Measurements from ENCODE around the gene MXRA8.
"Not testable (repeated sequence)": the region's sequence is repeated elsewhere in the genome, so short reads cannot be mapped to it uniquely, and the experiment has no call there.

The MXRA8 gene

DNA sequence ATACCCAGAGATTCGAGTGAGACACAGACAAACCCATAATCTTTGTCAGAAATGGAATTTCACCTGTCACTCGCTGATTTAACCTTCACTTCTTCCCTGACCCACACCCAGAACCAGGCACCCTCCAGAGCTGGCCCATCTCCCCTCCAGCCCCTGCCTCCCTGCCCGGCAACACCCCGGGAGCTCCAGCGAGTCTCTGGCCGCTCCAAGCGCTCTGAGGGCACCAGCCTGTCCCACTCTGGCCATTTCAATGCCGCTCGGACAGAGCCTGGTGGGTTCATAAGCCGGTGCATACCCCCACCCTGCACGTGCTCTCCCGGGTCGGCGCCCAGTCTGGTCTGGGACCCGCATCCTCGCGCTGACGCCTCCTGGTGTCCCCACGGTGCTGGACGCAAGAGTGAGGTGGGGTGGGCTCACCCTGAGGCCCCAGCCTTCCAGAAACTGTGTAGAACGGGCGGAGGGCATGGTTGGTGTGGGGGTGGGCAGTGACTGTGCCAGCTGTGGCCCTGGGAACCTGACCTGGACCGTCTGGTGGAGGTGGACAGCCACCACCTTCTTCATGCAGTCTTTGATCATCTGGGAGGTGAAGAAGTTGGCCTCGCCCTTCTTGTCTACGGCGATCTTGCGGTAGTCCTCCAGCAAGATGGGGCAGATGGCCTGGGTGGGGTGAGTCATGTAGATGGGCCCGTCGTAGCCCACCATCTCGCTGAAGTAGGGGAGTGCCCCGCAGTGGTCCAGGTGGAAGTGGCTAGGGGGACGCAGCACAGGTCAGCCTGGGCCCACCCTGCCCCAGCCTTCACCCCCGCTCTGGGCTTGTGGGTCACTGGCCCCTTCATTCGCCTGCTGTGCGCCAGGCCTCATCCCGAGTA is 39.3 kb downstream of the MXRA8 start:
- no peak for ATAC-seq
- Mint-ChIP-seq H3K27ac (peak overlapping the region in 1 of 2 donors; percentile 96), H3K4me1 (peaks cover 55% of the 10 kb centered on the region), H3K27me3 (no peaks in the 10 kb centered on the region), H3K4me3 (no peak overlapping the region), H3K9me3 (no peaks in the 10 kb centered on the region)
- no peak for DNase-seq

DNA sequence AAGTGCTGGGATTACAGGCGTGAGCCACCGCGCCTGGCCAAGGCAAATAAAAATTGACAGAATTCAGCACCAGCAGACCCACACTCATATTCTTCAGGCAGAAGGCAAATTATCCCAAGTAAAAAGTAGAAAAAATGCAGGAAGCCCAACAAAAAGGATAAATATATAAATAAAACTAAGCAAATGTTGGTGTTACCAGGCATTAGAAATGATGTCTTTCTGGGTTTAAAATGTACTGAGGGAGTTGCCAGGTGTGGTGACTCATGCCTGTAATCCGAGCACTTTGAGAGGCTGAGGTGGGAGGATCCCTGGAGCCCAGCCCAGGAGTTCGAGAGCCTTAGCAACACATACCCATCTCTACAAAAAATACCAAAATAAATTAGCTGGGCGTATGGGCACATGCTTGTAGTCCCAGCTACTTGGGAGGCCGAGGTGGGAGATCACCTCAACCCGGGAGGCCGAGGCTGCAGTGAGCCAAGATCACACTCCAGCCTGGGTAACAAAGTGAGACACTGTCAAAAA is 40.2 kb downstream of the MXRA8 start:
- no peak overlapping the region for H3K27ac Mint-ChIP-seq
- DNase-seq (no peak), ATAC-seq (no peak)
- peaks cover 48% of the 10 kb centered on the region for H3K4me1 Mint-ChIP-seq
- H3K9me3 Mint-ChIP-seq, result no peaks in the 10 kb centered on the region
- no peak overlapping the region for H3K4me3 Mint-ChIP-seq
- no peaks in the 10 kb centered on the region for H3K27me3 Mint-ChIP-seq

DNA sequence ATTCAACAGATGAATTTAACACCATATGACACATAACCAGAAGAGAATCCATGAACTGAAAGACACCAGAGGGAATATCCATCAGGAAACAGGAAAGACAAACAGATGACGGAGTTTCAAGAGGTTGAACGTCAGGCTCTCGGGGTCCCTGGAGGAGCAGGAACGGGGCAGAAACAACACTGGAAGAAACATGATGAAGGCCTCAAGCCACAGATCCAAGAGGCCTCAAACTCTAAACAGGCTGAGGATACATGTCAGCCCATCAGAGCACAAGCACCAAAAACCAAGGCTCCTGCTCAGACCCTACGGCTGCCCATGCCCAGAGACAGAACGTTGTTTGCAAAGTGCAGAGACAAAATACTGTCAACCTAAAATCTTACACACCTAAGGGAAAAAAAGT is 40.9 kb downstream of the MXRA8 start:
- H3K4me3 Mint-ChIP-seq, result no peak overlapping the region
- no peak for ATAC-seq
- no peaks in the 10 kb centered on the region for H3K27me3 Mint-ChIP-seq
- no peaks in the 10 kb centered on the region for H3K9me3 Mint-ChIP-seq
- H3K27ac Mint-ChIP-seq, result no peak overlapping the region
- DNase-seq, result no peak
- H3K4me1 Mint-ChIP-seq, result peaks cover 40% of the 10 kb centered on the region

DNA sequence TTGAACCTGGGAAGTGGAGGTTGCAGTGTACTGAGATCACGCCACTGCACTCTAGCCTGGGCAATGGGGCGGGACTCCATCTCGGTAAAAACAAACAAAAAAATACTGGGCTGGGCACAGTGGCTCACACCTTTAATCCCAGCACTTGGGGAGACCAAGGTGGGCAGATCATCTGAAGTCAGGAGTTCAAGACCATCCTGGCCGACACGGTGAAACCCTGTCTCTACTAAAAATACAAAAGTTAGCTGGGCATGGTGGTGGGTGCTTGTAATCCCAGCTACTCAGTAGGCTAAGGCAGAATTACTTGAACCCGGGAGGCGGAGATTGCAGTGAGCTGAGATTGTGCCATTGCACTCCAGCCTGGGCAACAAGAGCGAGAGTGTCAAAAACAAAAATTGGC is 42.2 kb downstream of the MXRA8 start:
- not testable (repeated sequence) for H3K9me3 Mint-ChIP-seq, H3K4me3 Mint-ChIP-seq, H3K27me3 Mint-ChIP-seq, ATAC-seq, DNase-seq
- Mint-ChIP-seq H3K27ac (peak overlapping the region in 1 of 2 donors; percentile 95), H3K4me1 (peaks cover 28% of the 10 kb centered on the region)

DNA sequence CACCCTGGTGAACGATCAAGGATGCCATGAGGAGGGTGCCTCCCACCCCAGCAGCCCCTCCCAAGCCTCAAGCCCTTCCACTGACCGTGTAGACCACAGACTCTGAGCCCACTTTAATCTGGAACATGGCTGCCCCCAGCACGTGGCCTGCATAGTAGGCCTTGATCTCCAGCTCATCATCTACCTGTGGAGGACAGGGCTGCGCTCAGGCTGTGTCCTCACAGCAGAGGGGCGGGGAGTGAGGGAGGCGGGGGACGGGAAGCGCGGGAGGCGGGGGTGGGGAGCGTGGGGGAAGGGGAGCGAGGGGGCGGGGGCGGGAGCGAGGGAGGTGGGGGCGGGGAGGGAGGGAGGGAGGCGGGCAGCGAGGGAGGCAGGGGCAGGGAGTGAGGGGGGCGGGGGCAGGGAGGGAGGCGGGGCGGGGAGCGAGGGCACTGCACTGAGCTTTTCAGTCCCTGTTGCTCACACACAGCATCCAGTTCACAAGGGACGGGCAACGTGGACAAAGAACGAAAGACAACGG is 42.9 kb downstream of the MXRA8 start:
- Mint-ChIP-seq H3K27ac (peak overlapping the region in 1 of 2 donors; percentile 78), H3K27me3 (no peaks in the 10 kb centered on the region), H3K4me3 (no peak overlapping the region), H3K4me1 (peaks cover 25% of the 10 kb centered on the region), H3K9me3 (no peaks in the 10 kb centered on the region)
- DNase-seq, result no peak
- ATAC-seq, result no peak

DNA sequence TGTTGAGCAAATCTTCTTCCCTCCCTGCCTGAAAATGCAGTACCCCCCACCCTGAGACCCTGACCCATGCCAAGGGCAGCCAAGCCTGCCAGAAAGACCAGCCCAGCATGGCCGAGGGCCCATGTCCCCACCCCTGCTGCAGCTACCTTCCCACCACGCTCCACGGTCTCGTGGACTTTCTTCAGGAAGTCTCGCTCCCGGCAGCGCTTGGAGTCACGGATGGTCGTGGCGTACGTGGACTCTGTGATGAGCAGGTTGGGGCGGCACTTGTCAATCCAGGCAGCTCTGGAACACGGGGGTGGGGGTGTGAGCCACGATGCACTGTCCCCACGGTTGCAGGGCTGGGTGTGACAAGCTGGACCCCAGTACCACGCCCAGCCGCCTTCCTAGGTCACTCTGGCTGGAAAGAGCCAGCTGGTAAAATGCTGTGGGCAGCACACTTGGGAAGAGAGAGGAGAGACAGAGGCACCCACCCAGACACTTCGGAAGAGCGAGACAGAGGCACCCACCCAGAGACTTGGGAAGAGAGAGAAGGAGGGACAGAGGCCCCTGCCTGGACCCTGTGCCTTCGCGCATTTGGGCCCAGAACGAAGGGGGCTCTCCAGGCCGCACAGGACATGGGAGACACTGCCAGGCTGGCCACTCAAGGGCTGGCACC is 43.5 kb downstream of the MXRA8 start:
- Mint-ChIP-seq H3K27me3 (no peaks in the 10 kb centered on the region), H3K27ac (peak overlapping the region; percentile 65 to 93), H3K4me1 (peaks cover 25% of the 10 kb centered on the region), H3K9me3 (no peaks in the 10 kb centered on the region), H3K4me3 (no peak overlapping the region)
- no peak for ATAC-seq
- DNase-seq, result no peak

DNA sequence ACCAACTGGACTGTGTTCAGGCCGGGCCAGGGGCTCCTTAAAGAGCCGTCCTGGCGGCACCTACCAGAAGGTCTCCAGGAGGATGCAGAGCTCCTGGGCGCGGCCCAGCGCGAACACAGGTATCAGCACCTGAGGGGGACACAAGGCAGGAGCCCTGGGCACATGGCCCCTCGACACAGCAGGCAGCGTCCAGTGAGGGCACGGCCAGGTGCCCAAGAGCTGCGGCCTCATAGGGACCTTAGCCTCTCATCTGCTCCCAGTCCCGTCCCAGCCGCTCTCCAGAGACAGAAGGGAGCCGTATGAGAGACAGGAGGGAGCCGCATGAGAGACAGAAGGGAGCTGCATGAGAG is 44.1 kb downstream of the MXRA8 start:
- Mint-ChIP-seq H3K27ac (no peak overlapping the region), H3K27me3 (no peaks in the 10 kb centered on the region), H3K4me3 (no peak overlapping the region), H3K4me1 (peaks cover 25% of the 10 kb centered on the region), H3K9me3 (no peaks in the 10 kb centered on the region)
- DNase-seq (no peak), ATAC-seq (no peak)

DNA sequence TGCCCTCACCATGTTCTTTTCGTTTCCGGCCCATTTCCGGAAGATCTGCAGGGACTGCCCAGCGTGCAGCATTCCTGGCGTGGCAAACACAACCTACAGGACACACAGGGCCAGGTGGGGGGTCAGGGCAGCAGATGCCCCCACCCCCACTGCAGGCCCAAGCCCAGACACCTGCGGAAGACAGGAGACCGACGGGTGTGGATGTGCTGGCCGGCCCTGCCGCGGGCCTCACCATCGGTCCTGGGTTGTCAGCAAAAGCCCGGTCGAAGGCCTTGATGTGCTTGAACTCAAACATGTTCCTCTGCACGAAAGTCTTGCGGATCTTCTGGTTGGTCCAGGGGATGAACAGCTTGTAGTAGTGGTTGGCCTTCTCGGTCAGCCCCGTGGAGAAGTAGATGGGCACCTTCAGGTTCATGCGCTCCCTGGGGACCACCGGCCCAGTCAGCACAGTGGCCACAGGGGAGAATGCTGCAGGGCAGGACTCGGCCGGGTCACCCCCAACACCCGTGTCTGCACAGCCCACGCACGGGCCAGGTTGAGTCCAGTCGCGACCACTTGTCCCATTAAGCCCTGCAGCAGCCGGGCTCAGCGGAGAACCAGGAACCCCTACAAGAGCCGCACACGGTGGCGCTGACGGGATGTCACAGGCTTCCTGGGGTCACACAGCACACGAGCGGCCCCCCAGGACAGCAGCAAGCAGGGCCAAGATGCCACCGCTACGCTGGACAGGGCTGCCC is 44.7 kb downstream of the MXRA8 start:
- ATAC-seq, result no peak
- H3K9me3 Mint-ChIP-seq, result no peaks in the 10 kb centered on the region
- H3K27me3 Mint-ChIP-seq, result no peaks in the 10 kb centered on the region
- peaks cover 25% of the 10 kb centered on the region for H3K4me1 Mint-ChIP-seq
- DNase-seq, result no peak
- no peak overlapping the region for H3K4me3 Mint-ChIP-seq
- peak overlapping the region in 1 of 2 donors; percentile 76 for H3K27ac Mint-ChIP-seq

DNA sequence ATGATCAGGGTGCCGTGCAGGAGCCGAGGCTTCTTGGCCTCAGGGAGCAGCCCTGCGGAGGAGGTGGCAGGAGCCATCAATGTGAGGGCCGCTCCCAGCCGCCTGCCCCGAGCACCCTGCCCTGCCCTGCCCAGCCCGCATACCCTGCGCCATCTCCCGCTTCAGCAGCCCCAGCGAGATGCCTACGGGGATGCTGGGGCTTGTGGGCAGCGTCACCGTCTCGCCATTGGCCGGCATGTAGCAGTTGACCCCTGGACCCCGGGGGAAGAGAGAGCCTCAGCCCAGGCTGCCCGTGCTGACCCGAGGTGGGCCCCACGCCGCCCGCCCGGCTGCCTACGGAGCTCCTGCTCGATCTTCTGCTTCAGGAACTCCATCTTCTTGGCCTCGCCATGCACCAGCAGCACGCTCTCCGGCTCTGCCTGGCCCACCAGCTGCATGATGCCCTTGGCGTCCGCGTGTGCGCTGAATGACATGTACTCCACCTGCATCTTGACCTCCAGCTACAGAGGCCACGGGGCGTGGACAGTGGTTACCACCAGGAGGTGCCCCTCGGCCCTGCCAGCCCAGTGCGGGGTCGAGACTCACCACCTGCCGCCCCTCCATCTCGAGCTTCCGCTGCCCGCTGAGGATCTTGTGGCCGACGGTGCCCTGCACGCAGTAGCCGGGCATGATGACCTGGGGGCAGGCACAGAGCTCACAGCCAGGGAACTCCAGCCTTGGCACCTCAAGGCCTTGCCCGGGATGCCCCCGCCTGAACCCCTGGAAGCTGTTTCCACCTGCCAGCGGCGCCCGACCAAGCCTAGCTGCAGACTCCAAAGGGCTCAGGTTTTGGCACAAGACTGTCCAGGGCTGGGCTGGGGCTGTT is 45.7 kb downstream of the MXRA8 start:
- Mint-ChIP-seq H3K4me1 (peaks cover 25% of the 10 kb centered on the region), H3K4me3 (no peak overlapping the region), H3K27me3 (no peaks in the 10 kb centered on the region), H3K27ac (peak overlapping the region in 1 of 2 donors; percentile 76), H3K9me3 (no peaks in the 10 kb centered on the region)
- no peak for DNase-seq
- ATAC-seq, result no peak

DNA sequence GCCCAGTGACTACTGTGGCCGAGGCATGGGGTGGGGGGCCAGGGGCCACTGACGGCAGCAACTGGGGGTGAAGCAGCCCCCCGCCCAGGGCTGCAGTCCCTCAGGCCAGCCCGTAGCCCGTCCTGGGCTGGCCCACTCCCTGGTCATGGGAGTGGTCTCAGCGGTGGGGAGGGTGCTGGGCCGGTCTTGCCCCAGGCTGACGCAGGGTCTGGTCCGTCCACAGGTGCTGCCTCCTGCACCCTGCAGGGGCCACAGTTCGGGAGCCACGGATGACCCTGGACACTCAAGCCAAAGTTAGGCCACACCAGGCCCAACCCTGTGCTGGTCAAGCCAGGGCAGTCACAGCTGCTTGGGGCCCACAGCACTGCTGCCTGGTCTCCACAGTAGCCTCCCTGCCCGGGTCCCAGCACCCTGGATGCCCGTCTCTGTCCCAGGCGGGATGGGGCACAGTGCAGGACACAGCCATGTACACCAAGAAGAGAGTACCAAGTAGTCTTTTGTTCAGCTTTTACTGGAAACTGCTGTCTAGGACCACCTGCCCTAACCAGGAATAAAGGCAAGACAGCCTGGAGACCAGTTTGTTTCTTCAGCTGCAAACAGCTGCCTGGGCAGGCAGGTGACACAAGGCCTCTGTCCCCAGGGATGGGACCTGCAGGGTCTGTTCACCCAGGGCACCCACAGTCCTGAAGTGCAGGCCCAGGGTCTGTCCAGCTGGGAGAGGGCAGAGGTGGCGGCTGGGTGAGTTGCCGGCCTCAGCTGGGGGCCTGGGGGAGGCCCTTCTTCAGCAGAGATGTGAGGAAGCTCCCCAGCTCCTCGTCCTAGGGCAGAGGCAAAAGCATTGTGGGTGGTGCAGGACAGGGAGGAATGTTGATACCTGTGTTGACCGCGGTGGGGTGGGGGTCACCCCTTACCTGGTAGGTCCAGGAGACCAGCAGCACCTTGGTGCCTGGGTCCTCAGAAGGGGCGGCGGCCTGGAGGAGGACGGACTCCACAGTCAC is 46.9 kb downstream of the MXRA8 start:
- no peaks in the 10 kb centered on the region for H3K27me3 Mint-ChIP-seq
- no peaks in the 10 kb centered on the region for H3K9me3 Mint-ChIP-seq

DNA sequence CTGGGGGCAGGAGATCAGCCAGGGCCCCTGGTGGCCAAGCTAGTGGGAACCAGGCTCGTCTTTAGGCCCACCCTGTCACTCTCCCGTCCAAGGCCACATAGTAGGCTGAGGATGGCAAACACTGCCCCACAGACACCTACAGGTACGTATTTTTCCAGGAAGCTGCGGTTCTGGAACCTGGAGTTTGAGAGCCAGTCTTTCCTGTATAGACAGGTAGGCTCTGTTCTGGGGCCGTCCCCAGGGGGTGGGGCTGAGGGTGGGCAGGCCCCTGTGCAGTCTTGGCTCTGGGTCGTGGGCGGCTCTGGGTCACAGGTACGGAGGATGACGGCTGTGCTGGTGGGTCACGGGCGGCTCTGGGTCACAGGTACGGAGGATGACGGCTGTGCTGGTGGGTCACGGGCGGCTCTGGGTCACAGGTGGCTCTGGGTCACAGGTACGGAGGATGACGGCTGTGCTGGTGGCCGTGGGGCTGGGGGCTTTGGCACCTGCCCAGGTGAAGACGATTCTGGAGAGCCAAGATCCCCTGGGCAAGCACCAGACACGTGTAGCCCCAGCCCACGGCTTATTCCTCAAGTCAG is 47.8 kb downstream of the MXRA8 start:
- peak overlapping the region; percentile 9 to 41 for H3K4me3 Mint-ChIP-seq
- peaks cover 43% of the 10 kb centered on the region for H3K4me1 Mint-ChIP-seq

More for the DNA sequence above, 46.9 kb downstream of the MXRA8 start:
- Mint-ChIP-seq H3K4me3 (no peak overlapping the region), H3K27ac (no peak overlapping the region), H3K4me1 (peaks cover 35% of the 10 kb centered on the region)
- ATAC-seq (no peak), DNase-seq (no peak)

DNA sequence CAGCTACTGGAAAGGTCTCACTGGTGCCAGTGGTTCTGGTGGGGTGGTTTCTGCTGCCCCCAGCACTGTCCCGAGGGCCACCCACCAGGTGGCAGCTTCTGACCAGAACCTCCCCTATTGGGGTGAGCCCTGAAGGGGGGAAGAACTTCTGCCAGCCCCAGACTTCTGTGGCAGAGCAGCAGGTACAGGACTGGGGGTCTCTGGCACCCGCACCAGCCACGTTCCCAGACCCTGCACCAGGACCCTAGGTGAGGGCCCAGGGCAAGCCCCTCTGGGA is 48.3 kb downstream of the MXRA8 start:
- peak overlapping the region in 1 of 2 donors; percentile 85 for H3K27ac Mint-ChIP-seq

More for the DNA sequence above, 47.8 kb downstream of the MXRA8 start:
- DNase-seq (no peak), ATAC-seq (no peak)
- Mint-ChIP-seq H3K27ac (peak overlapping the region in 1 of 2 donors; percentile 42), H3K9me3 (no peaks in the 10 kb centered on the region), H3K27me3 (no peaks in the 10 kb centered on the region)

DNA sequence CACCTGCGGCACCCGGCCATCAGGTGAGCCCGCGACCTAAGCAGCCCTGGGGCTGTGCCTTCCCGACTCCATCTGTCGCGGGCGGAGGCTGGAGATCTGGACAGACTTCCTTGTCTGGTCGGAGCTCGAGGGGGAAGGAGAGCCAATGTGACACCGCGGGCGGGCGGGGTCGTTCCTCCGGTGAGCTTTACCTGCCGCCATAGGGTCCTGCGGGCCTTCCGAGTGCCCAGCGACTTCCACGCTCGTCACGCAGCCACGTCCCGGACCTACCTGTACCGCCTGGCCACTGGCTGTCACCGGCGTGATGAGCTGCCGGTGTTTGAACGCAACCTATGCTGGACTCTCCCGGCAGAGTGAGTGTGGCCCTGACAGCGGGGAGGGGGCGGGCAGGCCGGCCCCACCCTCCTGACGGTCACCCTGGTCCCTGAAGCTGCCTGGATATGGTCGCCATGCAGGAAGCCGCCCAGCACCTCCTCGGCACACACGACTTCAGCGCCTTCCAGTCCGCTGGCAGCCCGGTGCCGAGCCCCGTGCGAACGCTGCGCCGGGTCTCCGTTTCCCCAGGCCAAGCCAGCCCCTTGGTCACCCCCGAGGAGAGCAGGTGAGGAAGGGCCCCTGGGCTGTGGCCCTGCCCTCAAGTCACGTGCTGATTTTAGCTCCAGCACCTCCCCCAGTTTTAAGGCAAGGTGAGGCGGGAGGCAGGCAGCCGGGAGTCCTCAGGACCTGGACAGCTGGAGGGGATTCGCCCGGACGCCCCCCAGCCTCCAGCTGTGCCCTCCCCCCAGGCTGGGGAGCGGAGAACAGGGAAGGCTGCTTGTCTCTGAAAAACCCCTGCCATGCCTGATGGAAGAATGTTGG is 48.9 kb downstream of the MXRA8 start:
- peak overlapping the region; percentile 80 to 86 for H3K4me3 Mint-ChIP-seq
- peaks cover 47% of the 10 kb centered on the region for H3K4me1 Mint-ChIP-seq
- no peaks in the 10 kb centered on the region for H3K9me3 Mint-ChIP-seq
- DNase-seq (no peak), ATAC-seq (no peak)
- no peaks in the 10 kb centered on the region for H3K27me3 Mint-ChIP-seq
- peak overlapping the region in 1 of 2 donors; percentile 85 for H3K27ac Mint-ChIP-seq

More for the DNA sequence above, 48.3 kb downstream of the MXRA8 start:
- Mint-ChIP-seq H3K4me3 (peak overlapping the region; percentile 80 to 86), H3K9me3 (no peaks in the 10 kb centered on the region), H3K27me3 (no peaks in the 10 kb centered on the region), H3K4me1 (peaks cover 45% of the 10 kb centered on the region)
- DNase-seq, result no peak
- ATAC-seq, result no peak
